ENCODE results near the gene PIH1D1.

Gene PIH1D1

GRCh38 chr19:49419173-49419572 is 32.4 kb downstream of the PIH1D1 start:
- DNase-seq (ENCODE audit: low read depth in 2 of 2): no peak

DNA sequence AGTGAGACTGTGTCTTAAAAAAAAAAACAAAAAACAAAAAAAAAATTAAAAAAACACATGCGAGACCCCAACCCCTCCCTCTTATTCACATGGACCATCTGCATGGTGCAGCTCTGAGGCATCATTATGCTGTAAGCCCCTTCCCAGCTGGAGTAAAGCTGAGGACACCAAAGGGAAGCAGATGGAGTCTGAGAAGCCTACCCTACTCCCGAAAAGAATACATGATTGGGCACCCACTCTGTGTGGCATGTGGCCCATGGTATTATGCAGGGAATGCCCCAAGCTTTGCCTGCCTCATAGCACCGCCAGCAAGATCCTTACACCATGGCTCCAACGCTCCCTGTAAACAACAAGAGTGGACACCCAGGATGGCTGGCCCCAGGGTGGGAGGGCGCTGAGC is 33.1 kb downstream of the PIH1D1 start:
- DNase-seq (ENCODE audit: low read depth in 2 of 2): no peak

DNA sequence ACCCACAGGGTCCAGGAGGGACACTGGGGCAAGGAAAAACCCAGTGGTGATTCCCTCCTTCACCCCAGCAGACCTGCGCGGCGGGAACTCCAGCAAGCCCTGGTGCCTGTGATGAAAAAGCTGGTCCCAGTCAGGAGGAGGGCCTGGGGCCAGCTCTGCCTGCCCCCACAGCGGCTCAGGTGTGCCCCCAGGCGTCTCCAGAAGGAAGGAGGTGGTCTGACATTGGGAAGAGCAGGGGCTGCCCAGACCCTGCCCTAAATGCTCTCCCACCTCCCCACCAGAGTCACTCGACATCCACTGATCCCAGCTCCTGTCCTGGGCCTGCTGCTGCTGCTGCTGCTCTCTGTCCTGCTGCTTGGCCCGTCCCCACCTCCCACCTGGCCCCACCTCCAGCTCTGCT is 34.5 kb downstream of the PIH1D1 start:
- no peak for DNase-seq (ENCODE audit: low read depth in 2 of 2)

- DNase-seq (ENCODE audit: low read depth in 2 of 2): no peak
These were observed 35.8 kb downstream of the PIH1D1 start for GRCh38 chr19:49415810-49416200.

DNA sequence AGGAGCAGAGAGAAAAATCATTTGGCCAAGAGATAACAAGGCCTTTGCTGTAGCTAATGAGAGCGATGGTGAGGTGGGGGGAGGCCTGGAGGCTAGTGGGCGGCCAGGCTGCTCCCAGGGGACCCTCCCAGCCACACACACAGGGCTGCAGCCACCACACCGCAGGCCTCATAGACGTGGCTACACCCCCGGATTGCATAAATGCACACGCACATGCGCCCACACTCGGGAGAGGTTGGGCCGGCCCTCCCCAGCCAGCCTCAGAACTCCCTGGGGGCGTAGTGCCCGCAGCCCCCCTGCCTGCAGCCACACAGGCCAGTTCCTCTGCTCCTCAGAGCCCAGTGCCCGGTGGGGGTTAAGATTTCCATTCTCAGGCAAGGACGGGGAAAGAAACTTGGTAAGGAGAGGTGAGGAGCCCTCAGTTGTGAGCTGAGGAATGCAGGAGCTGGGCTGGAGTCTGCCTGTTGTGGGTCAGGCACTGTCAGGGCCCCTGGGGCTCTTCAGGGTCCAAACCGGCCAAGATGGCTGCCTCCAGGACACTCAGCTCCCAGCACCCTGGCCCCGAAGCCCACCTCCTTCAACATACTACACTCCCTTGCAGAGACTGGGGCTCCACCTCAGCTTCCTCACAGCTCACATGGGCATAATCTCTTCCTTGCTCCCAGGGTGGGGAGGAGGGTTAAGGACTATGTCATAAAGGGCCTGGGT is 36.4 kb downstream of the PIH1D1 start:
- DNase-seq (ENCODE audit: low read depth in 2 of 2): no peak

DNA sequence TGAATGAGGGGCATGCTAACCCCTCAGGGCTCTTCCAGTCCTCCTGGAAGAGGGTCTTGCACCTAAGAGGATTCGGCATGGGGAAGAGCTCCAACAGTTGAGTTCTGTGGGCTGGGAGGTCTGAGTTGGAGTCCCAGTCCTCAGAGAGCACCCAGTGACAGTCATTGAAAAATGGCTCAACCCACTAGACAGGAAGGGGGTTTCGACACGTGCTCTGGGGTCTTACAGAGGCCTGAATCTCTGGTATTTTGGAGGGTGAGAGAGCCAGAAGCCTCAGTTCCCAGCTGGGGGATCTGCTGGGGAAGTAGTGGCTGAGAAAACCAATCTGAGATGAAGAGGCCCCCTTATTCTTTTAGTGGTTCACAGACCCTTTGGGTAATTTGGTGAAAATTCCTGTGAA is 37.4 kb downstream of the PIH1D1 start:
- no peak for DNase-seq (ENCODE audit: low read depth in 2 of 2)

- DNase-seq (ENCODE audit: low read depth in 2 of 2): no peak
These were observed 38.3 kb downstream of the PIH1D1 start for GRCh38 chr19:49413348-49413747.

GRCh38 chr19:49411681-49412326 is 39.8 kb downstream of the PIH1D1 start:
- no peak for DNase-seq (ENCODE audit: low read depth in 2 of 2)

GRCh38 chr19:49409441-49410029 is 42.1 kb downstream of the PIH1D1 start:
- no peak for DNase-seq (ENCODE audit: low read depth in 2 of 2)

GRCh38 chr19:49408816-49409440 is 42.7 kb downstream of the PIH1D1 start:
- DNase-seq (ENCODE audit: low read depth in 2 of 2): no peak

DNA sequence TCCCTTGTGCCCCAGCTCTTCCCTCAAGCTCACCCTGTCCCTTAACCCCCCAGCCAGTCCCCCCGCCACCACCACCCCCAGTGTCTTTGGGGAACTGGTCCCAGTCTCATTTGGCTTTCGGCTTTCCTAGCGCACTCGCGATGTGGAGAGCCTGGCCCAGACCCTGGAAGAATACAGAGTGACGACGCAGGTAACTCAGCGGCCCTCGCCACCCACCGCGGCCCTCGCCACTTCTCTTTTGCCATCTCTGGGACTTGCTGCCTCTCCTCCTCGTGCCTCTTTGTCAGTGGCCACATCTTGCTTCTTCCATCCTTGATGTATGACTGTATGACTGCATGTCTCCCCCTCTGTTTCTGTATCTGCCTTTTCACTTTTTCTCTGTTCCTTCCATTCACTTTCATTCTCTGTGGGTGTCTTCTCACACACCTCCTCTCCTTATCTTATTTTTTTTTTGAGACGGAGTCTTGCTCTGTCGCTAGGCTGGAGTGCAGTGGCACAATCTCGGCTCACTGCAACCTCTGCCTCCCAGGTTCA is 44.1 kb downstream of the PIH1D1 start:
- DNase-seq (ENCODE audit: low read depth in 2 of 2): no peak

DNA sequence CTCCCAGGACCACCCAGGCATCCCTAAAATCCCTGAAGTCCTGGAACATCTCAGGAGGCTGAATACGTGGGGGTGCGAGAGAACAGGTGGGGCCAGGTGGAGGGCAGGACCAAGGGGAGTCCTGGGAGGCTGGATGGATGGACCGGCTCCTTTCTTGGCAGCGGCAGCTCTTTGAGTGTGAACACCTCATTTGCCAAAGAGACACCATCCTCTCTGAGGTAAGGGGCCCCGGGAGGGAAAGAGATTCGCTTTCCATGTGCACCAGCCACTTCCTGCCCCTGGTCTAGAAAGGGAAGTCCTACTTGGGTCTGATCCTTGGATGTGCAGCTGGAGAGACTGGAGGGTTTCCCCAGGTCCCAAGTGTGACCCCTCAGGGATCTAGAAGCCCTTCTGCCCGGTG is 44.5 kb downstream of the PIH1D1 start:
- DNase-seq (ENCODE audit: low read depth in 2 of 2): no peak

- DNase-seq (ENCODE audit: low read depth in 2 of 2): no peak
These were observed 48.0 kb downstream of the PIH1D1 start for GRCh38 chr19:49403404-49404187.

DNA sequence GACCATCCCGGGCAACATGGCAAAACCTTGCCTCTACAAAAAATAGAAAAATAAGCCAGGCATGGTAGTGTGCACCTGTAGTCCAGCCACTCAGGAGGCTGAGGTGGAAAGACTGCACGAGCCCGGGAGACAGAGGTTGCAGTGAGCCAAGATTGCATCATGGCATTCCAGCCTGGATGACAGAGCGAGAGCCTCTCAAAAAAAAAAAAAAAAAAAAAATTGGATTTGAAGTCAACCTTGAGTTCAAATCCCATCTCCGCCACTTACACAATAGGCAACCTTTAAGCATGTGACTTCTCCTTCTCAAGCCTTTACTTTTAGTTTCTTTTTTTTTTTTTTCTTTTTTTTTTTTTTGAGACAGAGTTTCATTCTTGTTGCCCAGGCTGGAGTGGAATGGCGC is 51.6 kb downstream of the PIH1D1 start:
- DNase-seq (ENCODE audit: low read depth in 2 of 2): no peak

DNA sequence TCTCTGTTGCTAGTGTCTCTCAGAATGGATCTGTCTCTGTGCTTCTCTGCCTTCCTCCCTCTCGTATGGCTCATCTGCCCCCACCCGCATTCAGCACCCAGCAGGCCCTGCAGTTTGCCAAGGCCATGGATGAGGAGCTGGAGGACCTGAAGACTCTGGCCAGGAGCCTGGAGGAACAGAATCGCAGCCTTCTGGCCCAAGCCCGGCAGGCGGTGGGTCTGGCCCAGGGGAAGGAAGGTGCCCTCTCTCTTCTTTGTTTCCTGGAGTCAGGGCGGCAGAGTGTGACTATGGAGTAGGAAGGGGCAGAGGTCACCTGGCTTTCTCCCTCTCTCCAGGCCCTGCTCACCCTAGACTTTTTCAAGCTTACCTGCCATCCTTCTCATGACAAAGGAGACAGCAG is 52.7 kb downstream of the PIH1D1 start:
- no peak for DNase-seq (ENCODE audit: low read depth in 2 of 2)

DNA sequence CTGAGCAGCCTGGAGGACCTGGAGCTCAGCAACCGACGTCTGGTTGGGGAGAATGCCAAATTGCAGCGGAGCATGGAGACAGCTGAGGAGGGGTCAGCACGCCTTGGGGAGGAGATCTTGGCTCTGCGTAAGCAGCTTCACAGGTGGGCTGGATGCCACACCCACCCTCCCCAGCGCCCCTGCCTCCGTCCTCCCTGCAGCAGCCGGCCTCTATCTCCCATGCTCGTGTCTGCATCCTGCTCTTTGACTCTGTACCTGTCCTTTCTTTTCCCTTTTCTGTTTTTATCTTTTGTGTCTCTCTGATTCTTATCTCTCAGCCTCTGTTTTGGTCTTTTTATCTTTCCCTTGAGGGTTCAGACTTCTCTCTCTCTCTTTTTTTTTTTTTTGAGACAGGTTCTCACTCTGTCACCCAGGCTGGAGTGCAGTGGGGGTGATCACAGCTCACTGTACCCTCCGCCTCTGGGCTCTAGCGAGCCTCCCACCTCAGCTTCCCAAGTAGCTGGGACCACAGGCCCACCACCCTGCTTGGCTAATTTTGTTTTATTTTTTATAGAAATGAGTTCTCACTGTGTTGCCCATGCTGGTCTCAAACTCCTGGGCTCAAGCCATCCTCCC is 53.5 kb downstream of the PIH1D1 start:
- DNase-seq (ENCODE audit: low read depth in 2 of 2): no peak

DNA sequence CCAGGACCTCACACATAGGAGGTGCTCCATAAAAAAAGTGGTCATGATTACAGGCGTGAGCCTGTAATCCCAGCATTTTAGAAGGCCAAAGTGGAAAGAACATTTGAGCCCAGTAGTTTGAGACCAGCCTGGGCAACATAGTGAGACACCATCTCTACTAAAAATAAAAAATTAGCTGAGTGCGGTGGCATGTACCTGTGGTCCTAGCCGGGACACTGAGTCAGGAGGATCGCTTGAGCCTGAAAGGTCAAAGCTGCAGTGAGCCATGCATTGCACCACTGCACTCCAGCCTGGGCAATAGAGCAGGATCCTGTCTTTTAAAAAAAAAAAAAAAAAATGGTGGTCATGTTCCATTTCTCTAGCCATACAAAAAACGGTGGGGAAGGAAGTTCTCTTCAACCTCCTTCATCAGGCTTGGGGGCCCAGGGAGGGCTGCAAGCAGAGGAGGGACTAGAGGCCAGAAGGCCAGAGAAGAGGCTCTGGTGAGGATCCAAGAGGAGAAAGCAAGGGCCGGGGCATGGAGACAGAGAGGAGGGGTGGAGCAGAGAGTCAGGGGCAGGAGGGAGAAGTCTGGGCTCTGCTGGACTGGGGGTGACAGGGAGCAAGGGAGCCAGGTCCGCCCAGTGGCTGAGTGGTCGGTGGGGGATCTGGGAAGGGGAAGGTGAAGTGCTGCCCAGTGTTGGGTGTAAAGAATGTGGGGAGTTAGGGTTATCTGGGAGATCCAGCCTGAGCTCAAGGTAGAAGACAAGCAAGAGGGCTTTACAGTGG is 54.7 kb downstream of the PIH1D1 start:
- DNase-seq (ENCODE audit: low read depth in 2 of 2): no peak

Measured in stimulated activated CD8-positive, alpha-beta memory T cell treated with anti-CD3 and anti-CD28 coated beads, Interleukin-7, amount 100 ng/mL, for 1 hour (primary cell).